Lower lobe of right lung (tissue), 2 donors: ENCODE data around the gene MOGAT1. TPM values are rescaled to one million over a fixed set of nuclear protein-coding genes. Genes with fewer than 3 reads are reported as not detected.
"Not testable (repeated sequence)": the region's sequence is repeated elsewhere in the genome, so short reads cannot be mapped to it uniquely, and the experiment has no call there.

Experiments used
- ATAC-seq, 2 donors: fragments of 200-7000 bp; cut with Tn5 transposase; one replicate each; pipeline ENCODE4 v1.9.1; 2020 to 2022; ENCODE audit warnings: mild to moderate bottlenecking in 2 of 2, moderate library complexity in 2 of 2
- DNase-seq: peaks from one replicate; pipeline ENCODE4 v3.0.0-alpha.2; 2020
- H3K27ac ChIP-seq: fragments of 200-600 bp; one replicate; pipeline ENCODE4 v1.8.0; 2022
- H3K27me3 ChIP-seq: fragments of 200-600 bp; one replicate; pipeline ENCODE4 v1.8.0; 2022; ENCODE audit warnings: low read depth
- H3K36me3 ChIP-seq: fragments of 200-600 bp; one replicate; pipeline ENCODE4 v1.8.0; 2022; ENCODE audit warnings: mild to moderate bottlenecking
- H3K4me1 ChIP-seq: fragments of 200-600 bp; one replicate; pipeline ENCODE4 v1.8.0; 2022
- H3K4me3 ChIP-seq: fragments of 200-600 bp; one replicate; pipeline ENCODE4 v1.8.0; 2022; ENCODE audit warnings: mild to moderate bottlenecking
- H3K9me3 ChIP-seq: fragments of 200-600 bp; one replicate; pipeline ENCODE4 v1.8.0; 2022
- intact Hi-C: fragments of 100-400 bp; cut with DNase I; formaldehyde crosslinking; loops from one replicate; pipeline ENCODE4 v1.11.0; 2022
- total RNA-seq: library from RNA; stranded (reverse); fragmentation: NEBNext Ultra II Directional; extraction: Animal tissue kit (Norgen Biotek cat#: 25700); gene quantifications from one replicate; pipeline ENCODE4 v1.2.1, GENCODE V29; 2021
- TF ChIP-seq, protein P1 (sequence below): fragments of 200-600 bp; IDR thresholded peaks from one replicate; pipeline ENCODE4 v1.8.0; 2022; ENCODE audit warnings: antibody characterized with exemption, mild to moderate bottlenecking
- donor health status: DM: no; HTN: yes; CAD: no; lungs with severe emphysema.

Gene MOGAT1
- total RNA-seq, 1 donor from 2014 or later, result 3.2 TPM

DNA sequence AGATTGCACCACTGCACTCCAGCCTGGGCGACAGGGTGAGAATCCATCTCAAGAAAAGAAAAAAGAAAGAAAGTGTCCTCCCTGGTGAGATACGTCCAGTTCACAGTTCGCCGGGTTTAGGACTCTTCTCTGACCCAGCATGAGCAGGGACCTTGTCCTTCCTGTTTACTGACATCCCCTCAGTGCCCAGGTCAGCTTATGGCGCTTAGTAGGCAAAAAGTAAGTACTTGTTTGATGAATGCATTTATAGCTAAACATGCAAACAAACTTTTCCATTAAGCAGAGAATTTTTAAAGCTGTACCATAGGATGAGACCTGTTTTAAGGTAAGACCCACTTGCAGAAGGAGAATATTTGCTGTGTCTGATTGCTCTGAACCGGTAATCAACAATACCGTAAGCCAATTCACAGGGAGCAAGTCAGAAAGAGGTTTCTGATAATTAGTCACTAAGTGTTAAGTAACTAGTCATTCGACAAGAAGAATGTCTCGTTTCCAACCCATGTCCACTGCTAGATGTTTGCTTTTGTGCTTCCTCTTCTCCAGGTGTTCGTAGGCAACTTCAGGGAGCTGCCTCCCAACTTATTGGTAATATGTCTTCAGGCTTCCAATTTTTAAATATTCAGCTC, 40.0 kb downstream of the MOGAT1 start:
- DNase-seq (no peak), ATAC-seq (no peak)
- Histone ChIP-seq H3K4me1 (peaks cover 28% of the 10 kb centered on the region), H3K27me3 (no peaks in the 10 kb centered on the region), H3K36me3 (no peaks in the 10 kb centered on the region), H3K27ac (no peak overlapping the region), H3K4me3 (no peak overlapping the region), H3K9me3 (no peaks in the 10 kb centered on the region)
- TF ChIP-seq, protein P1, sequence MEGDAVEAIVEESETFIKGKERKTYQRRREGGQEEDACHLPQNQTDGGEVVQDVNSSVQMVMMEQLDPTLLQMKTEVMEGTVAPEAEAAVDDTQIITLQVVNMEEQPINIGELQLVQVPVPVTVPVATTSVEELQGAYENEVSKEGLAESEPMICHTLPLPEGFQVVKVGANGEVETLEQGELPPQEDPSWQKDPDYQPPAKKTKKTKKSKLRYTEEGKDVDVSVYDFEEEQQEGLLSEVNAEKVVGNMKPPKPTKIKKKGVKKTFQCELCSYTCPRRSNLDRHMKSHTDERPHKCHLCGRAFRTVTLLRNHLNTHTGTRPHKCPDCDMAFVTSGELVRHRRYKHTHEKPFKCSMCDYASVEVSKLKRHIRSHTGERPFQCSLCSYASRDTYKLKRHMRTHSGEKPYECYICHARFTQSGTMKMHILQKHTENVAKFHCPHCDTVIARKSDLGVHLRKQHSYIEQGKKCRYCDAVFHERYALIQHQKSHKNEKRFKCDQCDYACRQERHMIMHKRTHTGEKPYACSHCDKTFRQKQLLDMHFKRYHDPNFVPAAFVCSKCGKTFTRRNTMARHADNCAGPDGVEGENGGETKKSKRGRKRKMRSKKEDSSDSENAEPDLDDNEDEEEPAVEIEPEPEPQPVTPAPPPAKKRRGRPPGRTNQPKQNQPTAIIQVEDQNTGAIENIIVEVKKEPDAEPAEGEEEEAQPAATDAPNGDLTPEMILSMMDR, result no peak
- intact Hi-C loops, result no loop called here

DNA sequence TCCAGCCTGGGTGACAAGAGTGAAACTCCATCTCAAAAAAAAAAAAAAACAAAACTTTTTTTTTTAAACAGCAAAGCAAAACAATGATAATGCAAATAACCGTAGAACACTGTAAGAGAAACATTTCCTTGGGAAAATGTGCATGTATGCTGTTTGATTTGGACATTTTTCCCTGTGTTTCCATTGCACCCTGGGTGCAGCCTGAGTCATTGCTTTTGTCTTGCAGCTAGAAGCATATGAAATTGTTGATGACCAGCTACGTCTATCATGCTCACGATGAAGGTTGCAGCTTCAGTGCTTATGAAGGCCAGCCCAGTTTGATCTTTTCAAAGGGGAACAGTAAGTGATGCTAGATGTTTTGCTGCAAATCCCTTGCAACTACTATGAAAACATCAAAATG, 41.5 kb downstream of the MOGAT1 start:
- ATAC-seq (no peak), DNase-seq (no peak)
- Histone ChIP-seq H3K4me3 (no peak overlapping the region), H3K27me3 (no peaks in the 10 kb centered on the region), H3K27ac (no peak overlapping the region), H3K36me3 (no peaks in the 10 kb centered on the region), H3K9me3 (no peaks in the 10 kb centered on the region), H3K4me1 (peaks cover 28% of the 10 kb centered on the region)
- intact Hi-C loops, result no loop called here
- TF ChIP-seq, protein P1, result no peak

DNA sequence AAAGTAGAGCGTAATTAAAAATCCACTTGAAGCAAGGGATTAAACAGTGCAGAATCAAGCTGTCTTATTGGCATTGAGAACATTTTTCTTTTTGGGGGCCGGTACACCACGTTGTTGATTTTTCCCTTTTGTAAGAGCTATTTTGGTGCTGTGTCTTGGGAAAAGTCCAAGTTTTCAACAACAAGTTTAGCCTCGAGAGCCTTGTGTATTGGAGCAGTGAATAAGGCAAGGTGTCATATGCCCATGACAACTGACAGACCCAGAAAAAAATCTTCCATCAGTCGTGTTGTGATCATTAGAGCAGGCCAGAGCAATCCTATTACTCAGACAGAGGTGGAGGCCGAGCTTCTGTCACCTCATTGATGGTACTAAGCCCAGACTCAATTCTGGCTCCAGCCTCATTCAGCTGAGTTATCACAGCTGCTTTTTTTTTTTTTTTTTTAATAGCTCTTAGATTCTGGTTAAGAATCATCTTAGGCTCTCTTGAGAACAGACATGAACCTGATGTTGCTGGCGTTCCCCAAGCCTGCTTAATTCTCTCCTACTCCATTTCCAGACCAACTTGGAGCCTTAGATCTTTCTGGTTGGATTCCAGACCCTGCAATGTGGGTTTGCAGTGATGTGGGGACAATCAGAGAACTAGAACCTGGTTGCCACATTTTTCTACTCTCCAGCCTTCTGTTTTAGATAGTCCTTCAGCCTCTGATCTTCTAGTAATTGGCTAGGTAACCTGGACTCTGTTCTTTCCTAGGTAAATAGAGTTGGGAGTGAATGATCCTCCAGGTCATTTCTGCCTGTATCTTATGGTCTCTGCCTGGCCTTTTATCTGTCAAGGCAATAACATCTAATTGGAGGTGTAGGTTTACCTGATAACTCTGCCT, 43.1 kb downstream of the MOGAT1 start:
- ATAC-seq, result peak; percentile 82 to 89
- intact Hi-C loops, result no loop called here
- Histone ChIP-seq H3K4me1 (peaks cover 15% of the 10 kb centered on the region), H3K27me3 (no peaks in the 10 kb centered on the region), H3K36me3 (no peaks in the 10 kb centered on the region), H3K4me3 (no peak overlapping the region), H3K9me3 (no peaks in the 10 kb centered on the region), H3K27ac (peak overlapping the region; percentile 20)
- DNase-seq, result no peak
- TF ChIP-seq, protein P1, result no peak

DNA sequence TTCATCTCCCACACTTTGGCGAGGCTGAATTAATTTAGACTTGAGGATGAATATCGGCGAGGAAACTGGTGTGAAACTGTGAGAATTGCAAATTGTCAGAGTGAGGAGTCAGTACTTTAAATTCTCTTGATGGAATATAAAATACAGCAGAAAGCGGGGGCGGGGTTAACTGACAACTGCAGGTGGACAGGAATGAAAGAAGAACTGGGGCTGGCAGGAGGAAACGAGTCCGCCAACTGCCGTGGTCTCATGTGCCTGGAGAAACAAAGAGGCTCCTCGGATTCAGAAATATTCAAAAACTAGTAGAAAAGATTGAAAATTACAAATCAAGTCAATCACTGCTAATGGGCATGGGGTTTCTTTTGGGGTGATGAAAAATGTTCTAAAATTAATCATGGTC, 44.3 kb downstream of the MOGAT1 start:
- H3K27me3 ChIP-seq, result no peaks in the 10 kb centered on the region
- H3K9me3 ChIP-seq, result no peaks in the 10 kb centered on the region
- no peak for ATAC-seq
- intact Hi-C loops, result no loop called here
- H3K36me3 ChIP-seq, result no peaks in the 10 kb centered on the region
- peaks cover 12% of the 10 kb centered on the region for H3K4me1 ChIP-seq
- TF ChIP-seq, protein P1, result no peak
- H3K4me3 ChIP-seq, result no peak overlapping the region
- H3K27ac ChIP-seq, result no peak overlapping the region
- DNase-seq, result no peak

DNA sequence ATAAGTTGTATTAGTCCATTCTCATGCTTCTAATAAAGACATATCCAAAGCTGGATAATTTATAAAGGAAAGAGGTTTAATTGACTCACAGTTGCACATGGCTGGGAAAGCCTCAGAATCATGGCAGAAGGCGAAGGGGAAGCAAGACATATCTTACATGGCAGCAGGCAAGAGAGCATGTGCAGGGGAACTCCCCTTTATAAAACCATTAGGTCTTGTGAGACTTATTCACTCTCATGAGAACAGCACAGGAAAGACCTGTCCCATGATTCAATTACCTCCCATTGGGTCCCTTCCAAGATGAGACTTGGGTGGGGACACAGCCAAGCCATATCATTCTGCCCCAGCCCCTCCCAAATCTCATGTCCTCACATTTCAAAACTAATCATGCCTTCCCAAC, 48.3 kb downstream of the MOGAT1 start:
- H3K27me3 ChIP-seq, DNase-seq, H3K9me3 ChIP-seq, H3K27ac ChIP-seq, H3K4me3 ChIP-seq, ATAC-seq, H3K4me1 ChIP-seq, H3K36me3 ChIP-seq, intact Hi-C loops: not testable (repeated sequence)

DNA sequence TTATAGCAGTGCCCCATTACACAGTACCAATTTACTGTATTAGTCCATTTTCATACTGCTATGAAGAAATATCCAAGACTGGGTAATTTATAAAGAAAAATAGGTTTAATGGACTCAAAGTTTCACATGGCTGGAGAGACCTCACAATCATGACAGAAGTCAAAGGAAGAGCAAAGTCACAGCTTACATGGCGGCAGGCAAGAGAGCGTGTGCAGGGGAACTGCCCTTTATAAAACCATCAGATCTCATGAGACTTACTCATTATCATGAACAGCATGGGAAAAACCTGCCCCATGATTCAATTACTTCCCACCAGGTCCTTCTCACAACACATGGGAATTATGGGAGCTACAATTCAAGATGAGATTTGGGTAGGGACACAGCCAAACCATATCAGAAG, 50.1 kb downstream of the MOGAT1 start:
- H3K4me1 ChIP-seq, intact Hi-C loops, ATAC-seq, H3K9me3 ChIP-seq, H3K27ac ChIP-seq, H3K27me3 ChIP-seq, H3K4me3 ChIP-seq, DNase-seq, H3K36me3 ChIP-seq: not testable (repeated sequence)
